Measurements from ENCODE around the gene TRIM65.

The TRIM65 gene

GRCh38 chr17:75878174-75878998 lies 18.4 kb downstream of the TRIM65 start, which contains the start of gene TRIM47:
Gene TRIM47, minus strand, starts transcription at chr17:75878581. Its CDS starts 33 bp downstream, at chr17:75878548.
- DNase-seq (ENCODE audit: low read depth) = peak; percentile 69
- Histone ChIP-seq H3K27me3 (replicated peaks; ENCODE audit: control insufficient read depth, insufficient read depth, low read length) (no peaks in the 10 kb centered on the region), H3K9ac (ENCODE audit: low read length) (peak within 1 kb of the TSS; percentile 93), H3K9me3 (ENCODE audit: control insufficient read depth, low read length) (no peaks in the 10 kb centered on the region), H3K4me1 (ENCODE audit: control insufficient read depth, insufficient read depth, low read length) (peaks cover 31% of the 10 kb centered on the region), H3K36me3 (ENCODE audit: control insufficient read depth, insufficient read depth, low read length, severe bottlenecking) (peaks cover 6% of the 10 kb centered on the region), H3K4me3 (ENCODE audit: low read length) (peak within 1 kb of the TSS; percentile 87)

DNA sequence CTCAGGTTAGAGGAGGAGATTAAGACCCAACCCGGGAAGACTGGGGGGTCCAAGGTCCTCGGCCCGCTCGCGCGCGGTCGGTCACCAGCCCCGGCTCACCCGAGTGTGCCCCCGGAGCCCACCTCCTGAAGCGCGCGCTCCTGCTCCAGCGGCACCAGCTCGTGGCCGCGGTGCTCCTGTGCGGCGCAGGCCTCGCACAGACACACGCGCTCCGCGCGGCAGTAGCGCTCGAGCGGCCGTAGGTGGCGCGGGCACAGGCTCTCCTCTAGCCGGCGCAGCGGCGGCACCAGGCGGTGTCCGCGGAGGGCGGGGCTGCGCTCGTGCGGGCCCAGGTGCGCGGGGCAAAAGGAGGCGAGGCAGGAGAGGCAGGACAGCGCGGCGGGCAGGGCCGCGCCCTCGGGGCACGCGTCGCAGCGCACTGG lies 19.0 kb downstream of the TRIM65 start:
- Histone ChIP-seq H3K36me3 (ENCODE audit: control insufficient read depth, insufficient read depth, low read length, severe bottlenecking) (peaks cover 6% of the 10 kb centered on the region), H3K9ac (ENCODE audit: low read length) (peak overlapping the region; percentile 93), H3K4me1 (ENCODE audit: control insufficient read depth, insufficient read depth, low read length) (peaks cover 38% of the 10 kb centered on the region), H3K9me3 (ENCODE audit: control insufficient read depth, low read length) (no peaks in the 10 kb centered on the region), H3K27me3 (replicated peaks; ENCODE audit: control insufficient read depth, insufficient read depth, low read length) (no peaks in the 10 kb centered on the region), H3K4me3 (ENCODE audit: low read length) (peak overlapping the region; percentile 87)
- DNase-seq (ENCODE audit: low read depth) = peak; percentile 88

- H3K9me3 ChIP-seq (ENCODE audit: control insufficient read depth, low read length) = no peaks in the 10 kb centered on the region
- H3K9ac ChIP-seq (ENCODE audit: low read length) = peak overlapping the region; percentile 93
- H3K4me1 ChIP-seq (ENCODE audit: control insufficient read depth, insufficient read depth, low read length) = peaks cover 43% of the 10 kb centered on the region
- peak overlapping the region; percentile 87 for H3K4me3 ChIP-seq (ENCODE audit: low read length)
- DNase-seq (ENCODE audit: low read depth) = peak; percentile 97
- peaks cover 6% of the 10 kb centered on the region for H3K36me3 ChIP-seq (ENCODE audit: control insufficient read depth, insufficient read depth, low read length, severe bottlenecking)
- no peaks in the 10 kb centered on the region for H3K27me3 ChIP-seq (replicated peaks; ENCODE audit: control insufficient read depth, insufficient read depth, low read length)
Observed at GRCh38 chr17:75876938-75877751, 19.6 kb downstream of the TRIM65 start.

- Histone ChIP-seq H3K27me3 (replicated peaks; ENCODE audit: control insufficient read depth, insufficient read depth, low read length) (no peaks in the 10 kb centered on the region), H3K4me1 (ENCODE audit: control insufficient read depth, insufficient read depth, low read length) (peaks cover 43% of the 10 kb centered on the region), H3K9me3 (ENCODE audit: control insufficient read depth, low read length) (no peaks in the 10 kb centered on the region), H3K4me3 (ENCODE audit: low read length) (peak overlapping the region; percentile 87), H3K9ac (ENCODE audit: low read length) (peak overlapping the region; percentile 93), H3K36me3 (ENCODE audit: control insufficient read depth, insufficient read depth, low read length, severe bottlenecking) (peaks cover 6% of the 10 kb centered on the region)
- DNase-seq (ENCODE audit: low read depth) = no peak
Observed at GRCh38 chr17:75876190-75876937, 20.4 kb downstream of the TRIM65 start.

DNA sequence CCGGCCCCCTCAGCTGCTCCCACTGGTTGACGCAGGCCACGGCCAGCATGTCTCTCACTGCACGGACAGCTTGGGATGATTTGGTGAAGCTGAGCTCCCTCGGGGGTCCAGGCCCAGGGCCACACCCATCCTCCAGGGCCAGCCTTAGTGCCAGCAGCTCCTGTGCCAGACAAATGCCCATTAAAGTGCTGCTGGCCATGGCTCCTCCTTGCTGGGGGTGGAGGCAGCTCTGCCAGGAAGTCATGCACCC lies 20.9 kb downstream of the TRIM65 start:
- H3K9ac ChIP-seq (ENCODE audit: low read length) = peak overlapping the region; percentile 93
- H3K36me3 ChIP-seq (ENCODE audit: control insufficient read depth, insufficient read depth, low read length, severe bottlenecking) = peaks cover 6% of the 10 kb centered on the region
- no peaks in the 10 kb centered on the region for H3K9me3 ChIP-seq (ENCODE audit: control insufficient read depth, low read length)
- H3K4me3 ChIP-seq (ENCODE audit: low read length) = peak overlapping the region; percentile 87
- H3K4me1 ChIP-seq (ENCODE audit: control insufficient read depth, insufficient read depth, low read length) = peaks cover 43% of the 10 kb centered on the region
- DNase-seq (ENCODE audit: low read depth) = no peak
- no peaks in the 10 kb centered on the region for H3K27me3 ChIP-seq (replicated peaks; ENCODE audit: control insufficient read depth, insufficient read depth, low read length)

GRCh38 chr17:75875182-75875939 lies 21.4 kb downstream of the TRIM65 start:
- H3K9ac ChIP-seq (ENCODE audit: low read length) = peak overlapping the region; percentile 93

GRCh38 chr17:75874323-75875181 lies 22.2 kb downstream of the TRIM65 start:
- no peak overlapping the region for H3K9ac ChIP-seq (ENCODE audit: low read length)
- no peak for DNase-seq (ENCODE audit: low read depth)
- H3K9me3 ChIP-seq (ENCODE audit: control insufficient read depth, low read length) = no peaks in the 10 kb centered on the region
- H3K4me1 ChIP-seq (ENCODE audit: control insufficient read depth, insufficient read depth, low read length) = peaks cover 55% of the 10 kb centered on the region
- H3K36me3 ChIP-seq (ENCODE audit: control insufficient read depth, insufficient read depth, low read length, severe bottlenecking) = peaks cover 6% of the 10 kb centered on the region
- H3K4me3 ChIP-seq (ENCODE audit: low read length) = no peak overlapping the region
- no peaks in the 10 kb centered on the region for H3K27me3 ChIP-seq (replicated peaks; ENCODE audit: control insufficient read depth, insufficient read depth, low read length)

More at GRCh38 chr17:75875182-75875939, 21.4 kb downstream of the TRIM65 start:
- peaks cover 48% of the 10 kb centered on the region for H3K4me1 ChIP-seq (ENCODE audit: control insufficient read depth, insufficient read depth, low read length)
- peak overlapping the region; percentile 87 for H3K4me3 ChIP-seq (ENCODE audit: low read length)
- H3K27me3 ChIP-seq (replicated peaks; ENCODE audit: control insufficient read depth, insufficient read depth, low read length) = no peaks in the 10 kb centered on the region
- peaks cover 6% of the 10 kb centered on the region for H3K36me3 ChIP-seq (ENCODE audit: control insufficient read depth, insufficient read depth, low read length, severe bottlenecking)
- H3K9me3 ChIP-seq (ENCODE audit: control insufficient read depth, low read length) = no peaks in the 10 kb centered on the region
- DNase-seq (ENCODE audit: low read depth) = no peak

DNA sequence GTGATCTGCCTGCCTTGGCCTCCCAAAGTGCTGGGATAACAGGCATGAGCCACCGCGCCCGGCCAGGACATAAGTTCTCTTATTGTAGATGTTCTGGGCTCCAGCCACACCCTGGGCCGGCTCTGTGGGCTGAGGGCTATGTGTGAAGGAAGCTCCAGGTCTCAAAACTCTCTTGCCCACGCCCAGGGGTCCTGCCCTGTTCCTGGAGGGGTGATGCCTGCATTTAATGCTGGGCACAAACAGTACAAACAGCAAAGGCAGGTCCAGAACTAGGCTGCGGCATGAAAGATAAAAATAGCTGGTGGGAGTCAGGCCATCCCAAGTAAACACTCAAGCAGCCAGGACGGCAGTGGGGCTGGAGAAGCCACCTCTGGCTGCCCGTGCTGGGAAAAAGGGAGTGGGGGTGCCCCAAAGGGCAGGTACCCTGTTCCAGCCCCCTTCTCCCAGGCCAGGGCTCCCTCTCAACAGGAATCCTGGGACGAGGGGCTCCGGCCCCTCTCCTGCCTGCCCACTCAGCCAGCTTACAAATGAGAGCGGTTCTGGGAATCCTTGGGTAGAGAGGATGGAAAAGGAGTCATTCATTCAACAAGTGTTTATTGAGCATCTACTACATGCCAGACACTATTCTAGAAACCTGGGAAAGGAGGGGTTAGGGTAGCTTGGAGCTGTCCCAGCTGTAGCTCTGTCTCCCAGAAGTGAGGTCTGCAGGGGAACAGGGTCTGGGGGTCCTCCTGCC lies 23.0 kb downstream of the TRIM65 start:
- no peaks in the 10 kb centered on the region for H3K27me3 ChIP-seq (replicated peaks; ENCODE audit: control insufficient read depth, insufficient read depth, low read length)
- no peak overlapping the region for H3K4me3 ChIP-seq (ENCODE audit: low read length)

GRCh38 chr17:75872434-75873351 lies 24.1 kb downstream of the TRIM65 start:
- Histone ChIP-seq H3K36me3 (ENCODE audit: control insufficient read depth, insufficient read depth, low read length, severe bottlenecking) (peaks cover 6% of the 10 kb centered on the region), H3K9ac (ENCODE audit: low read length) (peak overlapping the region; percentile 42), H3K4me3 (ENCODE audit: low read length) (no peak overlapping the region), H3K4me1 (ENCODE audit: control insufficient read depth, insufficient read depth, low read length) (peaks cover 60% of the 10 kb centered on the region), H3K27me3 (replicated peaks; ENCODE audit: control insufficient read depth, insufficient read depth, low read length) (no peaks in the 10 kb centered on the region), H3K9me3 (ENCODE audit: control insufficient read depth, low read length) (no peaks in the 10 kb centered on the region)
- peak; percentile 88 for DNase-seq (ENCODE audit: low read depth)

More for the DNA sequence above, 23.0 kb downstream of the TRIM65 start:
- Histone ChIP-seq H3K36me3 (ENCODE audit: control insufficient read depth, insufficient read depth, low read length, severe bottlenecking) (peaks cover 6% of the 10 kb centered on the region), H3K9ac (ENCODE audit: low read length) (peak overlapping the region; percentile 42), H3K4me1 (ENCODE audit: control insufficient read depth, insufficient read depth, low read length) (peaks cover 59% of the 10 kb centered on the region), H3K9me3 (ENCODE audit: control insufficient read depth, low read length) (no peaks in the 10 kb centered on the region)
- DNase-seq (ENCODE audit: low read depth) = no peak

All from adipocyte (in vitro differentiated cells).